Transverse colon (tissue), 4 donors: ENCODE measurements around the gene SUGCT. TPM values are rescaled to one million over a fixed set of nuclear protein-coding genes. Genes with fewer than 3 reads are reported as not detected.

Experiments
- DNase-seq: peaks from one replicate; pipeline ENCODE4 v3.0.0-alpha.2; 2019
- H3K27ac ChIP-seq, 4 donors: fragments of 200-600 bp; sonication (generic); 2 replicates each; pipeline ENCODE4 v1.5.1; 2016 to 2018; ENCODE audit warnings: inconsistent platforms in 4 of 4
- H3K27me3 ChIP-seq: fragments of 200-600 bp; sonication (generic); 2 replicates; pipeline ENCODE4 v1.5.1; 2017; ENCODE audit warnings: inconsistent platforms
- H3K36me3 ChIP-seq, 4 donors: fragments of 200-600 bp; sonication (generic); 2 replicates each; pipeline ENCODE4 v1.5.1; 2017 to 2019; ENCODE audit warnings: inconsistent platforms in 4 of 4
- H3K4me1 ChIP-seq, 4 donors: fragments of 200-600 bp; sonication (generic); 2 replicates each; pipeline ENCODE4 v1.5.1; 2017 to 2020; ENCODE audit warnings: inconsistent platforms in 4 of 4
- H3K4me3 ChIP-seq, 4 donors: fragments of 200-600 bp; sonication (generic); 1 replicate in 1 of 4; 2 replicates in 3 of 4; pipeline versions ENCODE4 v1.5.1 to v1.6.1; 2017 to 2019; ENCODE audit warnings: inconsistent platforms in 4 of 4
- H3K9me3 ChIP-seq, 2 donors: fragments of 200-600 bp; sonication (generic); 2 replicates each; pipeline ENCODE4 v1.5.1; 2017 to 2019; ENCODE audit warnings: inconsistent platforms in 2 of 2
- POLR2A ChIP-seq: fragments of 450-650 bp; IDR thresholded peaks from one replicate; pipeline ENCODE4 v1.6.1; 2016; ENCODE audit warnings: antibody characterized with exemption, mild to moderate bottlenecking, moderate library complexity
- POLR2AphosphoS5 ChIP-seq, 3 donors: sonication (generic); formaldehyde crosslinking; IDR thresholded peaks; one replicate each; pipeline ENCODE4 v1.6.1; 2016; ENCODE audit warnings: antibody characterized with exemption in 3 of 3
- WGBS, 2 donors: methylation state at CpG; one replicate each; pipeline ENCODE4 v1.1.5; 2018; ENCODE audit warnings: low coverage in 1 of 2; 5-methylcytosine and 5-hydroxymethylcytosine counted together
- in situ Hi-C, 4 donors: fragments of 200-750 bp; cut with MboI; loops; one replicate each; pipeline versions ENCODE4 v1.15.0 to v1.15.1; 2017; ENCODE audit warnings: low sequenced_read_pairs in 3 of 4, low pct_ligation_motif_present in 1 of 4, low pct_unique_long_range_greater_than_20kb in 1 of 4
- intact Hi-C: fragments of 100-400 bp; cut with DNase I; formaldehyde crosslinking; loops from one replicate; pipeline ENCODE4 v1.15.1; 2023; ENCODE audit warnings: low total_unique reads
- small RNA-seq, 4 donors: library from RNA; depleted of rRNA; stranded (forward); fragments of <200 nt; gene quantifications; one replicate each; pipeline ENCODE3, GENCODE V24; 2016
- total RNA-seq, 4 donors: library from RNA; depleted of rRNA; stranded (reverse); fragments of >200 nt; gene quantifications; one replicate each; pipeline ENCODE4 v1.1.0, GENCODE V29; 2016
- TF ChIP-seq, protein P1 (sequence below), 5 experiments: fragments of 200-600 bp in 3 of 5; fragments of 450-650 bp in 2 of 5; sonication (generic) in 3 of 5; IDR thresholded peaks; 1 replicate in 2 of 5; 2 replicates in 3 of 5; pipeline ENCODE4 v1.5.1; 2016 to 2017; ENCODE audit warnings: antibody characterized with exemption in 5 of 5, inconsistent platforms in 3 of 5, mild to moderate bottlenecking in 2 of 5, moderate library complexity in 1 of 5

The SUGCT gene
- total RNA-seq, 4 donors from 2014 or later: 2.6 to 44.5 (median 15.9) TPM

DNA sequence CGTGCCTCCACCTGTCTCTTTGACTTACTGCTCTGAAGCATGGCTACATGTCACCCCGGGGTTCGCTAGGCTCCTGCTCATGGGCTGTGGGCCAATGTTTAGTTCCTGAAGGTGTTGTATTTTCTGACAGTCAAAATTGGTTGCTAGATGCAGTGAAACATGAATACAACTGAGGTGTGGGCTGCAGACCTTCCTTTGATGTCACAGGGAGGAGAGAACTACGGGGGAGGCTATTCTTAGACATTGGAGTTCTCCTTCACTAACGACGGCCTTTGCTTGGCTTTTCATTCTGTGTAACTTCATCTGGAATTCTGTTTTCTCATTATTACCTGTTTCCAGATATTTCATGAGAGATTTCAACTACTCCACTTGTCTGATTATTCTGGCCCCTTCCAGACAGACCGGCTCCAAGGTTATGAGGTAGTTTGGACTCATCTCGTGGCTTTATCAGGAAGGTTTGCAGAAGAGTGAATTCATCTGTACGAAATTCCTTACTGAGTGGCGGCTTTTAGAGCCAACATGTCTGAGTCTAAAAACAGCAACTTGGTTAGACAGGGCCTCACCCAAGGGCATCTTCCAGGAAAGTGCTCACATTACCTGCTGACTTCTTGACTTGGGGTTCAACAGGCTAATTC is 774.7 kb downstream of the SUGCT start:
- TF ChIP-seq POLR2A (no peak), POLR2AphosphoS5 (IDR thresholded peaks at IDR 0.05) (no peak)
- TF ChIP-seq, protein P1, sequence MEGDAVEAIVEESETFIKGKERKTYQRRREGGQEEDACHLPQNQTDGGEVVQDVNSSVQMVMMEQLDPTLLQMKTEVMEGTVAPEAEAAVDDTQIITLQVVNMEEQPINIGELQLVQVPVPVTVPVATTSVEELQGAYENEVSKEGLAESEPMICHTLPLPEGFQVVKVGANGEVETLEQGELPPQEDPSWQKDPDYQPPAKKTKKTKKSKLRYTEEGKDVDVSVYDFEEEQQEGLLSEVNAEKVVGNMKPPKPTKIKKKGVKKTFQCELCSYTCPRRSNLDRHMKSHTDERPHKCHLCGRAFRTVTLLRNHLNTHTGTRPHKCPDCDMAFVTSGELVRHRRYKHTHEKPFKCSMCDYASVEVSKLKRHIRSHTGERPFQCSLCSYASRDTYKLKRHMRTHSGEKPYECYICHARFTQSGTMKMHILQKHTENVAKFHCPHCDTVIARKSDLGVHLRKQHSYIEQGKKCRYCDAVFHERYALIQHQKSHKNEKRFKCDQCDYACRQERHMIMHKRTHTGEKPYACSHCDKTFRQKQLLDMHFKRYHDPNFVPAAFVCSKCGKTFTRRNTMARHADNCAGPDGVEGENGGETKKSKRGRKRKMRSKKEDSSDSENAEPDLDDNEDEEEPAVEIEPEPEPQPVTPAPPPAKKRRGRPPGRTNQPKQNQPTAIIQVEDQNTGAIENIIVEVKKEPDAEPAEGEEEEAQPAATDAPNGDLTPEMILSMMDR (IDR thresholded peaks at IDR 0.05): no peak
- H3K4me3 ChIP-seq: no peak overlapping the region
- intact Hi-C loops (no loop called here), in situ Hi-C loops (no loop called here)
- no peak overlapping the region for H3K27ac ChIP-seq
- DNase-seq: no peak
- H3K36me3 ChIP-seq: no peaks in the 10 kb centered on the region
- H3K9me3 ChIP-seq: no peaks in the 10 kb centered on the region
- no peaks in the 10 kb centered on the region for H3K4me1 ChIP-seq
- H3K27me3 ChIP-seq: no peaks in the 10 kb centered on the region
- 86 to 88% methylated on average over 7 to 10 of the region's 10 CpGs for WGBS, 2 donors

Small RNA genes lying within 50 kb of the gene (small RNA-seq; reads per million reads assigned to genes)
- gene AC006023.1: 0 reads per million in 4 donors
- 0 reads per million in 4 donors for gene AC006023.2

Other genes starting within 250 kb of the SUGCT start
- 100 to 1,000 TPM; 102 to 192 (median 128) TPM for gene CDK13, start 184.7 kb upstream of the SUGCT start, total RNA-seq
- gene MPLKIP, start 383 bp upstream of the SUGCT start, total RNA-seq: 10 to 100 TPM in 2 of 4 donors, 1 to 10 TPM in 2; 3.7 to 47.0 (median 25.9) TPM